ENCODE measurements around the gene BOC.

GRCh38 chr3:113249111-113249510 lies 37.8 kb downstream of the BOC start:
- no peak for TF ChIP-seq CTCF (IDR thresholded peaks at IDR 0.05; ENCODE audit: insufficient read depth, low read depth, low read length)
- TF ChIP-seq EZH2 (IDR thresholded peaks at IDR 0.05; ENCODE audit: insufficient read depth, low read length), result no peak
